ENCODE results near the gene CLEC4A.

GRCh38 chr12:8075935-8076334 lies 47.5 kb upstream of the CLEC4A start:
- TF ChIP-seq CTCF (conservative IDR thresholded peaks at IDR 0.05; ENCODE audit: low read length) (no peak), EZH2phosphoT487 (IDR thresholded peaks at IDR 0.05; ENCODE audit: borderline replicate concordance, low read depth, low read length) (no peak)
